Smooth muscle cell (in vitro differentiated cells): Measurements from ENCODE around the gene MAGI1. TPM values are rescaled to one million over a fixed set of nuclear protein-coding genes. Genes with fewer than 3 reads are reported as not detected.
"Not testable (repeated sequence)": the region's sequence is repeated elsewhere in the genome, so short reads cannot be mapped to it uniquely, and the experiment has no call there.

Source experiments
- DNase-seq: peaks from one replicate; lab custom pipeline; 2025; ENCODE audit not compliant: unreplicated experiment; lab: John Stamatoyannopoulos, UW
- H2AFZ ChIP-seq: fragments of 200-600 bp; sonication (generic); 2 replicates; pipeline ENCODE4 v1.6.0; 2016; ENCODE audit warnings: antibody characterized with exemption, low read depth, mild to moderate bottlenecking
- H3F3A ChIP-seq: fragments of 200-600 bp; sonication (generic); 2 replicates; pipeline ENCODE4 v1.6.0; 2017; ENCODE audit warnings: antibody characterized with exemption, low read depth
- H3K27ac ChIP-seq: fragments of 200-600 bp; sonication (generic); 2 replicates; pipeline ENCODE4 v1.5.1; 2016; ENCODE audit warnings: low read depth, mild to moderate bottlenecking
- H3K27me3 ChIP-seq: fragments of 200-600 bp; sonication (generic); 2 replicates; pipeline ENCODE4 v1.6.1; 2016; ENCODE audit warnings: low read depth, mild to moderate bottlenecking
- H3K36me3 ChIP-seq: fragments of 200-600 bp; sonication (generic); 2 replicates; pipeline ENCODE4 v1.5.1; 2016; ENCODE audit warnings: low read depth
- H3K4me1 ChIP-seq: fragments of 200-600 bp; sonication (generic); 2 replicates; pipeline ENCODE4 v1.5.1; 2016; ENCODE audit warnings: low read depth
- H3K4me2 ChIP-seq: fragments of 200-600 bp; sonication (generic); 2 replicates; pipeline ENCODE4 v1.6.0; 2016; ENCODE audit warnings: mild to moderate bottlenecking
- H3K4me3 ChIP-seq: fragments of 200-600 bp; sonication (generic); 2 replicates; pipeline ENCODE4 v1.5.1; 2016; ENCODE audit warnings: mild to moderate bottlenecking
- H3K79me2 ChIP-seq: fragments of 200-600 bp; sonication (generic); 2 replicates; pipeline ENCODE4 v1.6.0; 2016; ENCODE audit warnings: low read depth, mild to moderate bottlenecking
- H3K9ac ChIP-seq: fragments of 200-600 bp; sonication (generic); 2 replicates; pipeline ENCODE4 v1.6.0; 2016; ENCODE audit warnings: low read depth
- H3K9me3 ChIP-seq: fragments of 200-600 bp; sonication (generic); replicated peaks from 2 replicates; pipeline ENCODE4 v1.5.1; 2016; ENCODE audit warnings: low read depth
- H4K20me1 ChIP-seq: fragments of 200-600 bp; sonication (generic); 2 replicates; pipeline ENCODE4 v1.6.0; 2016; ENCODE audit warnings: low read depth
- CTCF ChIP-seq: fragments of 200-600 bp; sonication (generic); IDR thresholded peaks from 2 replicates; pipeline ENCODE4 v1.5.1; 2017; ENCODE audit warnings: borderline replicate concordance, mild to moderate bottlenecking, antibody characterized with exemption; ENCODE audit not compliant: insufficient read depth, poor library complexity, severe bottlenecking
- WGBS: methylation state at CpG from one replicate; pipeline ENCODE4 v1.1.7; 2016; ENCODE audit warnings: low lambda C conversion rate; 5-methylcytosine and 5-hydroxymethylcytosine counted together
- polyA plus RNA-seq: library from polyadenylated mRNA; unstranded; fragments of >200 nt; fragmentation: Nextera tagmentation; extraction: Ambion mirVana; gene quantifications from 2 replicates; pipeline ENCODE4 v1.2.1, GENCODE V29; 2016
- total RNA-seq: library from RNA; depleted of rRNA; stranded (reverse); fragments of >200 nt; gene quantifications from 2 replicates; pipeline ENCODE4 v1.2.3, GENCODE V29; 2014

MAGI1 gene
- total and polyA plus RNA-seq, 2 experiments from 2014 or later: 9.9 to 23.3 TPM

DNA sequence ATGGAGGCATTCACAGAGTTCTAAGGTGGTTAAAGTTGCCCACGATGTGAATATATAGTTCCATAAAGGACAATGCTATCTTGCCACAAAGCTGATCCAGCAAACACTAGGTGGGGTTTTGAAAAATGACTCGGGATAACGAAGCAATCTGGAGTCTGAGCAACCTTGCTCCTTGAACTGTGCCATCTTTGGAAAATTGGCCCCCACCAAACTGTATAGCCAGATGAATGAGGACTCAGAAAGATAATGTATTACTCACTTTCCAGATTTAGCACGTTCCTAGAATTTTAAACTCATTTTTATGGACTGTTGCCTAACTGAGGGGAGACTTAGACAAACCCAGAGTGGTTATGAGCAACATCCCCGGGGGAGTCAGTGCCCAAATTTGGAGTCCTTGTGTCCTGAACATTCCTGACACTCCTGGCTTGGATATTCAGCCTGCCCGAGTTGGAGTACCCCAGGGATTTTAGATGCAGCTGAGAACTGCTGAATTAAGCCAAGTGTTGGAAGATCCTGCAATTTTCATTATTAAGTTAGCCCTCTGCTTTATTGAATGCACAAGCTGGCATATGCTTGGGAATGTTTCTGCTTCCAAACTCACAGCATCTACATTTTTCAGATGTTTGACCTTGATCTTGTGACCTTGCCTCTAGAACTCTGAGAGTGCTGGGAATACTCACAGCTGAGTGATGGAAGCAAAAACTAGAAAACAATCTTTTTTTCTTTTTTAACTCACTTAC is 8.8 kb upstream of the MAGI1 start:
- Histone ChIP-seq H3K79me2 (no peaks in the 10 kb centered on the region), H3K4me1 (no peaks in the 10 kb centered on the region), H3K9me3 (no peaks in the 10 kb centered on the region), H2AFZ (no peak overlapping the region), H3K4me2 (peak overlapping the region; percentile 58), H4K20me1 (no peaks in the 10 kb centered on the region), H3K36me3 (no peaks in the 10 kb centered on the region), H3K27ac (peak overlapping the region; percentile 47), H3F3A (no peaks in the 10 kb centered on the region), H3K27me3 (no peaks in the 10 kb centered on the region), H3K9ac (no peak overlapping the region), H3K4me3 (no peak overlapping the region)
- no peak for DNase-seq
- TF ChIP-seq CTCF: no peak
- 23% methylated on average over 6 of the region's 6 CpGs for WGBS

- H3K79me2 ChIP-seq, H3K27me3 ChIP-seq, H3K4me3 ChIP-seq, DNase-seq, H3K27ac ChIP-seq, H3K4me1 ChIP-seq, H3K4me2 ChIP-seq, H4K20me1 ChIP-seq, H3K9me3 ChIP-seq, H3K9ac ChIP-seq, H2AFZ ChIP-seq, H3K36me3 ChIP-seq, H3F3A ChIP-seq: not testable (repeated sequence)
- WGBS: 80% methylated on average over 2 of the region's 2 CpGs
Observed at GRCh38 chr3:66046321-66046720, 7.6 kb upstream of the MAGI1 start.

DNA sequence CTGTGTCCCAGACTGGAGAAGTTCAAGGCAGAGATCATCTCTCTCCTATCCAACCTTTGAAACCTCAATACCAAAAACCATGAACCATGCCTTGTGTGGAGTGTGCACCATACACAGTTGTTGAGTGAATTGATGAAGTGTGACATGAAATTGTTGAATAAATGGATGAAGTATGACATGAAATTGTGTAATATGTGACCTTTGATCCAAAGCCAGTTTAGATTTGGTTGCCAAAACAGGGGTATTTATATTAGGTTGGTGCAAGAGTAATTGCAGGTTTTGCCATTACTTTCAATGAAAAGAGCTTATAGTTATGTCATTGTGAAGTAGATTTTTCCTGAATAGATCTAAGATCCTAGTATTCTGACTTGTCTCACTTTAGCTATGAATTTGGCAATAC is 3.1 kb upstream of the MAGI1 start:
- Histone ChIP-seq H3K9ac (no peak overlapping the region), H4K20me1 (peaks cover 3% of the 10 kb centered on the region), H2AFZ (no peak overlapping the region), H3K4me2 (peak overlapping the region; percentile 30), H3F3A (peaks cover 12% of the 10 kb centered on the region), H3K4me3 (no peak overlapping the region), H3K4me1 (peaks cover 6% of the 10 kb centered on the region), H3K79me2 (peaks cover 11% of the 10 kb centered on the region), H3K36me3 (no peaks in the 10 kb centered on the region), H3K27me3 (no peaks in the 10 kb centered on the region), H3K27ac (no peak overlapping the region), H3K9me3 (no peaks in the 10 kb centered on the region)
- TF ChIP-seq CTCF: no peak
- no peak for DNase-seq

- DNase-seq: no peak
- 8% methylated on average over 1 of the region's 1 CpG for WGBS
- Histone ChIP-seq H3K36me3 (no peaks in the 10 kb centered on the region), H3K4me1 (peaks cover 12% of the 10 kb centered on the region), H3K9ac (no peak overlapping the region), H4K20me1 (peaks cover 10% of the 10 kb centered on the region), H3F3A (peaks cover 12% of the 10 kb centered on the region), H3K27me3 (no peaks in the 10 kb centered on the region), H3K9me3 (no peaks in the 10 kb centered on the region), H3K27ac (peak overlapping the region; percentile 92), H2AFZ (no peak overlapping the region), H3K79me2 (peaks cover 16% of the 10 kb centered on the region), H3K4me2 (peak overlapping the region; percentile 30), H3K4me3 (no peak overlapping the region)
- TF ChIP-seq CTCF: no peak
Observed at GRCh38 chr3:66041116-66041515, 2.4 kb upstream of the MAGI1 start.
